ENCODE measurements around the gene HIBADH.
A peak's percentile ranks its signal among the peaks of the same experiment; 100 is the strongest.
"Not testable (repeated sequence)": the region's sequence is repeated elsewhere in the genome, so short reads cannot be mapped to it uniquely, and the experiment has no call there.

The HIBADH gene

DNA sequence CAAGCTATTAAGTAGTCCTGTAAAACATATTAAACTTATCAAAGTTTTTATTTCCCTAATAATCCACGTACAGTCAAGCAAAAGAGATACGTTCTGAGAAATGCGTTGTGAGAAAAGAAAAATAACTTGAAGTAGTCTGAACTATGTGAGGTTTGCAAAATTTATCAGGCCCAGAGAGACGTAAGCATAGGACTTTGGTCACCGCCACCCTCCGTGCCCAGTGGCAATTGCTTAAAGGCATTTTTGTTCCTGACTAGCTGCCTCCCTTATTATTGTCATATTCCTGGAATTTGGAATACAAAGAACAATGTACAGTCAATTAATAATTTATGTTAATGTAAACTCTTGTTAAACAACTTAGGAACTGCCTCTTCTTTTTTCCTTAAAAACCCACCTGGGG is 22.8 kb downstream of the HIBADH start:
- H3K4me3 ChIP-seq (ENCODE audit: low read length) = no peak overlapping the region
- DNase-seq (ENCODE audit: low read depth) = no peak
- TF ChIP-seq CTCF (conservative IDR thresholded peaks at IDR 0.05; ENCODE audit: low read length) = no peak

DNA sequence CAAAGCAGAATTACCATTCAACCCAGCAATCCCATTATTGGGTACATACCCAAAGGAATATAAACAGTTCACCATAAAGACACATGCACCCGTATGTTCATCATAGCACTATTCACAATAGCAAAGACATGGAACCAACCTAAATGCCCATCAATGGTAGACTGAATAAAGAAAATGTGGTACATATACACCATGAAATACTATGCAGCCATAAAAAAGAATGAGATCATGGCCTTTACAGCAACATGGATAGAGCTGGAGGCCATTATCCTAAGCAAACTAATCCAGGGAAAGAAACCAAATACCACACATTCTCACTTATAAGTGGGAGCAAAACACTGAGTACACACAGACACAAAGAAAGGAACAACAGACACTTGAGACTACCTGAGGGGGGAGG is 23.6 kb downstream of the HIBADH start:
- not testable (repeated sequence) for DNase-seq (ENCODE audit: low read depth); H3K4me3 ChIP-seq (ENCODE audit: low read length)

GRCh38 chr7:27636326-27637006 is 26.2 kb downstream of the HIBADH start:
- H3K4me3 ChIP-seq (ENCODE audit: low read length) = no peak overlapping the region
- no peak for TF ChIP-seq CTCF (conservative IDR thresholded peaks at IDR 0.05; ENCODE audit: low read length)
- peak; percentile 38 for DNase-seq (ENCODE audit: low read depth)

- H3K4me3 ChIP-seq (ENCODE audit: low read length) = no peak overlapping the region
- no peak for TF ChIP-seq CTCF (conservative IDR thresholded peaks at IDR 0.05; ENCODE audit: low read length)
- no peak for DNase-seq (ENCODE audit: low read depth)
Observed at GRCh38 chr7:27635728-27636127, 27.0 kb downstream of the HIBADH start.

GRCh38 chr7:27634671-27635493 is 27.8 kb downstream of the HIBADH start:
- H3K4me3 ChIP-seq (ENCODE audit: low read length) = no peak overlapping the region
- DNase-seq (ENCODE audit: low read depth) = no peak
- TF ChIP-seq CTCF (conservative IDR thresholded peaks at IDR 0.05; ENCODE audit: low read length) = no peak

- no peak for TF ChIP-seq CTCF (conservative IDR thresholded peaks at IDR 0.05; ENCODE audit: low read length)
- H3K4me3 ChIP-seq (ENCODE audit: low read length) = no peak overlapping the region
- no peak for DNase-seq (ENCODE audit: low read depth)
Observed at GRCh38 chr7:27633062-27633461, 29.6 kb downstream of the HIBADH start.

- TF ChIP-seq CTCF (conservative IDR thresholded peaks at IDR 0.05; ENCODE audit: low read length) = no peak
- DNase-seq (ENCODE audit: low read depth) = no peak
- no peak overlapping the region for H3K4me3 ChIP-seq (ENCODE audit: low read length)
Observed at GRCh38 chr7:27631391-27631790, 31.3 kb downstream of the HIBADH start.
